Activated CD8-positive, alpha-beta T cell treated with anti-CD3 and anti-CD28 coated beads for 36 hours (primary cell): Measurements from ENCODE around the gene PCDHB6. TPM values are rescaled to one million over a fixed set of nuclear protein-coding genes. Genes with fewer than 3 reads are reported as not detected.
"Not testable (repeated sequence)": the region's sequence is repeated elsewhere in the genome, so short reads cannot be mapped to it uniquely, and the experiment has no call there.

Experiments
- ATAC-seq: fragments of 200-7000 bp; cut with Tn5 transposase; one replicate; pipeline ENCODE4 v1.10.0; 2021; ENCODE audit warnings: mild to moderate bottlenecking, moderate library complexity
- CTCF ChIA-PET: fragments of 350-600 bp; sonication (Branson Sonifier 250); formaldehyde crosslinking; loops from one replicate; lab custom pipeline; 2021; ENCODE audit warnings: antibody characterized with exemption; lab: Charles Lee
- POLR2A ChIA-PET: fragments of 350-600 bp; sonication (Branson Sonifier 250); formaldehyde crosslinking; loops from one replicate; lab custom pipeline; 2021; ENCODE audit warnings: antibody characterized with exemption; lab: Charles Lee
- DNase-seq: peaks from one replicate; pipeline ENCODE4 v3.0.0-alpha.2; 2020
- H3K27ac Mint-ChIP-seq: one replicate; pipeline ENCODE4 v1.8.0; 2021; ENCODE audit warnings: mild to moderate bottlenecking, mixed read lengths
- H3K27me3 Mint-ChIP-seq: one replicate; pipeline ENCODE4 v1.8.0; 2021; ENCODE audit warnings: mixed read lengths
- H3K36me3 Mint-ChIP-seq: one replicate; pipeline ENCODE4 v1.8.0; 2021; ENCODE audit warnings: low read depth, mixed read lengths
- H3K4me1 Mint-ChIP-seq: one replicate; pipeline ENCODE4 v1.8.0; 2021; ENCODE audit warnings: low read depth, mixed read lengths
- H3K4me3 Mint-ChIP-seq: one replicate; pipeline ENCODE4 v1.8.0; 2021; ENCODE audit warnings: mild to moderate bottlenecking, moderate library complexity, mixed read lengths
- H3K9me3 Mint-ChIP-seq: one replicate; pipeline ENCODE4 v1.8.0; 2021; ENCODE audit warnings: mixed read lengths
- CTCF ChIP-seq: fragments of 200-600 bp; IDR thresholded peaks from one replicate; pipeline ENCODE4 v1.8.0; 2022; ENCODE audit warnings: antibody characterized with exemption, mild to moderate bottlenecking
- intact Hi-C: fragments of 100-400 bp; cut with micrococcal nuclease; formaldehyde crosslinking; loops from one replicate; pipeline ENCODE4 v1.10.0; 2022
- total RNA-seq, 2 experiments: library from RNA; stranded (reverse); gene quantifications; one replicate each; pipeline ENCODE4 v1.2.3, GENCODE V29; 2021

The PCDHB6 gene
- total RNA-seq, 2 experiments from 2014 or later: not detected

DNA sequence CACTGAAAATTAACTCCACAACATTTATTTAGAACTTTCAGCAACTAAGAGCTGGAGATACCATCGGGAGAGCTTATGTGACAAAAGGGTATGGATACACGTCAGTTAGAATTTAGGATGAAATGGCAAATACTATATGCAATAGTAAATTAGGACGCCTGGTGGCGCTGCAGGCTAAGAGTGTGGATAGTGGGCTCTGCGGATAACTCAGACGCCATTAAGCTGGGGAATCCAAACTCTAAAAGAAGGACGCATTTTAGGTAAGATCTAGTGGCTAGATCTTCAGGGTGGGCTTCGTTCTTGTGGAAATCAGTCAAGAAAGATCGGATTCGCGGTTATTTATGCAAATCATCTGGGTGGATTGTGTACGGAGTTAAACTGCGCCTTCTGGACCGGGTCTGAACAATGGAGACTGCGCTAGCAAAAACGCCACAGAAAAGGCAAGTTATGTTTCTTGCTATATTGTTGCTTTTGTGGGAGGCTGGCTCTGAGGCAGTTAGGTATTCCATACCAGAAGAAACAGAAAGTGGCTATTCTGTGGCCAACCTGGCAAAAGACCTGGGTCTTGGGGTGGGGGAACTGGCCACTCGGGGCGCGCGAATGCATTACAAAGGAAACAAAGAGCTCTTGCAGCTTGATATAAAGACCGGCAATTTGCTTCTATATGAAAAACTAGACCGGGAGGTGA, 14.7 kb upstream of the PCDHB6 start, which contains the start of gene PCDHB5:
TSS of gene PCDHB5 (plus strand) at position 177 of the 688 bp plus-strand sequence. CDS start at position 406, 229 bp downstream.
- peaks cover 4% of the 10 kb centered on the region for H3K36me3 Mint-ChIP-seq
- H3K4me3 Mint-ChIP-seq: no peak within 1 kb of the TSS
- CTCF ChIA-PET: interaction anchor here (1.1 kb wide), 1 partner anchor 20 kb away, joined by 3 read pairs; no protein-coding TSS in a partner anchor

DNA sequence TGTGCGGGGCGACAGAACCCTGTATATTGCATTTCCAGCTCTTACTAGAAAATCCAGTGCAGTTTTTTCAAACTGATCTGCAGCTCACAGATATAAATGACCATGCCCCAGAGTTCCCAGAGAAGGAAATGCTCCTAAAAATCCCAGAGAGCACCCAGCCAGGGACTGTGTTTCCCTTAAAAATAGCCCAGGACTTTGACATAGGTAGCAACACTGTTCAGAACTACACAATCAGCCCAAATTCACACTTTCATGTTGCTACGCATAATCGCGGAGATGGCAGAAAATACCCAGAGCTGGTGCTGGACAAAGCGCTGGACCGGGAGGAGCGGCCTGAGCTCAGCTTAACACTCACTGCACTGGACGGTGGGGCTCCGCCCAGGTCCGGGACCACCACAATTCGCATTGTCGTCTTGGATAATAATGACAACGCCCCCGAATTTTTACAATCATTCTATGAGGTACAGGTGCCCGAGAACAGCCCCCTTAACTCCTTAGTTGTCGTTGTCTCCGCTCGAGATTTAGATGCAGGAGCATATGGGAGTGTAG, 14.1 kb upstream of the PCDHB6 start:
- DNase-seq (no peak), ATAC-seq (no peak)
- POLR2A ChIA-PET: no interaction called here
- intact Hi-C loops: no loop called here
- Mint-ChIP-seq H3K4me1 (peaks cover 1% of the 10 kb centered on the region), H3K27ac (no peak overlapping the region), H3K9me3 (peaks cover 23% of the 10 kb centered on the region), H3K27me3 (peaks cover 12% of the 10 kb centered on the region), H3K36me3 (peaks cover 4% of the 10 kb centered on the region), H3K4me3 (no peak overlapping the region)
- no peak for TF ChIP-seq CTCF
- CTCF ChIA-PET: interaction anchor here (1.1 kb wide), 1 partner anchor 20 kb away, joined by 3 read pairs; no protein-coding TSS in a partner anchor

More for the DNA sequence above, 14.7 kb upstream of the PCDHB6 start, which contains the start of gene PCDHB5:
- ATAC-seq (no peak), DNase-seq (peak; percentile 19)
- peaks cover 12% of the 10 kb centered on the region for H3K27me3 Mint-ChIP-seq
- peaks cover 1% of the 10 kb centered on the region for H3K4me1 Mint-ChIP-seq
- peak; percentile 17 for TF ChIP-seq CTCF
- no peak within 1 kb of the TSS for H3K27ac Mint-ChIP-seq
- POLR2A ChIA-PET: no interaction called here
- peaks cover 23% of the 10 kb centered on the region for H3K9me3 Mint-ChIP-seq
- intact Hi-C loops: no loop called here

DNA sequence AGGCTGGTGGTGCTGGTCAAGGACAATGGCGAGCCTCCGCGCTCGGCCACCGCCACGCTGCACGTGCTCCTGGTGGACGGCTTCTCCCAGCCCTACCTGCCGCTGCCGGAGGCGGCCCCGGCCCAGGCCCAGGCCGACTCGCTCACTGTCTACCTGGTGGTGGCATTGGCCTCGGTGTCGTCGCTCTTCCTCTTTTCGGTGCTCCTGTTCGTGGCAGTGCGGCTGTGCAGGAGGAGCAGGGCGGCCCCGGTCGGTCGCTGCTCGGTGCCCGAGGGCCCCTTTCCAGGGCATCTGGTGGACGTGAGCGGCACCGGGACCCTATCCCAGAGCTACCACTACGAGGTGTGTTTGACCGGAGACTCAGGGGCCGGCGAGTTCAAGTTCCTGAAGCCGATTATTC, 12.5 kb upstream of the PCDHB6 start:
- H3K27me3 Mint-ChIP-seq: peaks cover 12% of the 10 kb centered on the region
- H3K4me3 Mint-ChIP-seq, H3K27ac Mint-ChIP-seq, POLR2A ChIA-PET, ATAC-seq, H3K4me1 Mint-ChIP-seq, DNase-seq, H3K36me3 Mint-ChIP-seq, intact Hi-C loops, CTCF ChIA-PET: not testable (repeated sequence)
- peaks cover 23% of the 10 kb centered on the region for H3K9me3 Mint-ChIP-seq

DNA sequence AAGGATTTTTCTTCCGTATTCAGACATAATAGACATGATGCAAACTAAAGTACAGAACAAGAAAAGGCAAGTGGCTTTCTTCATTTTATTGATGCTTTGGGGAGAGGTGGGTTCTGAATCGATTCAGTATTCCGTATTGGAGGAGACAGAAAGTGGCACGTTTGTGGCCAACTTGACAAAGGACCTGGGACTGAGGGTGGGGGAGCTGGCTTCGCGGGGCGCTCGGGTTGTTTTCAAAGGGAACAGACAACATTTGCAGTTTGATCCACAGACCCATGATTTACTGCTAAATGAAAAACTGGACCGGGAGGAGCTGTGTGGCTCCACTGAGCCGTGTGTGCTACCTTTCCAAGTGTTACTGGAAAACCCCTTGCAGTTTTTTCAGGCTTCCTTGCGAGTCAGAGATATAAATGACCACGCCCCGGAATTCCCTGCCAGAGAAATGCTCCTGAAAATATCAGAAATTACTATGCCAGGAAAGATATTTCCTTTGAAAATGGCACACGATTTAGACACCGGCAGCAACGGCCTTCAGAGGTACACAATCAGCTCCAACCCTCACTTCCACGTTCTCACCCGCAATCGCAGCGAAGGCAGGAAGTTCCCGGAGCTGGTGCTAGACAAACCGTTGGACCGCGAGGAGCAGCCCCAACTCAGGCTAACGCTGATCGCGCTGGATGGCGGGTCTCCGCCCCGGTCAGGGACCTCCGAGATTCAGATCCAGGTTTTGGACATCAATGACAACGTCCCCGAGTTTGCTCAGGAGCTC, 551 bp downstream of the PCDHB6 start:
- ChIA-PET POLR2A (interaction anchor here (0.5 kb wide), 1 partner anchor 656 kb away, joined by 3 read pairs; no protein-coding TSS in a partner anchor), CTCF (interaction anchor here (0.9 to 1.3 kb wide), 7 partner anchors 8 to 414 kb away, joined by 3 to 5 read pairs (median 3); partner anchors contain the start of gene PCDHB9)
- Mint-ChIP-seq H3K4me1 (no peaks in the 10 kb centered on the region), H3K27ac (no peak overlapping the region), H3K4me3 (no peak overlapping the region), H3K36me3 (peaks cover 17% of the 10 kb centered on the region), H3K27me3 (peaks cover 31% of the 10 kb centered on the region), H3K9me3 (peaks cover 16% of the 10 kb centered on the region)
- ATAC-seq: no peak
- intact Hi-C loops: no loop called here
- no peak for TF ChIP-seq CTCF
- no peak for DNase-seq

GRCh38 chr5:141150993-141151325, 1.1 kb downstream of the PCDHB6 start:
- Mint-ChIP-seq H3K27me3 (peaks cover 35% of the 10 kb centered on the region), H3K4me3 (no peak overlapping the region), H3K27ac (no peak overlapping the region), H3K36me3 (peaks cover 17% of the 10 kb centered on the region), H3K4me1 (no peaks in the 10 kb centered on the region), H3K9me3 (peaks cover 18% of the 10 kb centered on the region)
- TF ChIP-seq CTCF: no peak
- ChIA-PET POLR2A (no interaction called here), CTCF (interaction anchor here (1.2 kb wide), 1 partner anchor 333 kb away, joined by 5 read pairs; no protein-coding TSS in a partner anchor)
- no peak for ATAC-seq
- intact Hi-C loops: no loop called here
- DNase-seq: no peak

DNA sequence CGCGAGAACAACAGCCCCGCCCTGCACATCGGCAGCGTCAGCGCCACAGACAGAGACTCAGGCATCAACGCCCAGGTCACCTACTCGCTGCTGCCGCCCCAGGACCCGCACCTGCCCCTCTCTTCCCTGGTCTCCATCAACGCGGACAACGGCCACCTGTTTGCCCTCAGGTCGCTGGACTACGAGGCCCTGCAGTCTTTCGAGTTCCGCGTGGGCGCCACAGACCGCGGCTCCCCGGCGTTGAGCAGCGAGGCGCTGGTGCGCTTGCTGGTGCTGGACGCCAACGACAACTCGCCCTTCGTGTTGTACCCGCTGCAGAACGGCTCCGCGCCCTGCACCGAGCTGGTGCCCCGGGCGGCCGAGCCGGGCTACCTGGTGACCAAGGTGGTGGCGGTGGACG, 1.8 kb downstream of the PCDHB6 start:
- intact Hi-C loops: not testable (repeated sequence)

GRCh38 chr5:141152096-141152495, 2.2 kb downstream of the PCDHB6 start:
- DNase-seq, H3K4me1 Mint-ChIP-seq, CTCF ChIA-PET, POLR2A ChIA-PET, ATAC-seq, intact Hi-C loops, H3K4me3 Mint-ChIP-seq, H3K27ac Mint-ChIP-seq: not testable (repeated sequence)
- Mint-ChIP-seq H3K27me3 (peaks cover 39% of the 10 kb centered on the region), H3K36me3 (peaks cover 17% of the 10 kb centered on the region), H3K9me3 (peaks cover 27% of the 10 kb centered on the region)

More for the DNA sequence above, 1.8 kb downstream of the PCDHB6 start:
- H3K4me3 Mint-ChIP-seq, ATAC-seq, CTCF ChIA-PET, DNase-seq, H3K4me1 Mint-ChIP-seq, POLR2A ChIA-PET, H3K27ac Mint-ChIP-seq: not testable (repeated sequence)
- Mint-ChIP-seq H3K27me3 (peaks cover 38% of the 10 kb centered on the region), H3K36me3 (peaks cover 17% of the 10 kb centered on the region), H3K9me3 (peaks cover 24% of the 10 kb centered on the region)
